CD4-positive, alpha-beta T cell treated with Interleukin-17A for 1 hour (primary cell): ENCODE data around the gene IRAK2.

Source experiments
- DNase-seq: peaks from one replicate; pipeline ENCODE4 v3.0.0-alpha.2; 2020

Gene IRAK2

DNA sequence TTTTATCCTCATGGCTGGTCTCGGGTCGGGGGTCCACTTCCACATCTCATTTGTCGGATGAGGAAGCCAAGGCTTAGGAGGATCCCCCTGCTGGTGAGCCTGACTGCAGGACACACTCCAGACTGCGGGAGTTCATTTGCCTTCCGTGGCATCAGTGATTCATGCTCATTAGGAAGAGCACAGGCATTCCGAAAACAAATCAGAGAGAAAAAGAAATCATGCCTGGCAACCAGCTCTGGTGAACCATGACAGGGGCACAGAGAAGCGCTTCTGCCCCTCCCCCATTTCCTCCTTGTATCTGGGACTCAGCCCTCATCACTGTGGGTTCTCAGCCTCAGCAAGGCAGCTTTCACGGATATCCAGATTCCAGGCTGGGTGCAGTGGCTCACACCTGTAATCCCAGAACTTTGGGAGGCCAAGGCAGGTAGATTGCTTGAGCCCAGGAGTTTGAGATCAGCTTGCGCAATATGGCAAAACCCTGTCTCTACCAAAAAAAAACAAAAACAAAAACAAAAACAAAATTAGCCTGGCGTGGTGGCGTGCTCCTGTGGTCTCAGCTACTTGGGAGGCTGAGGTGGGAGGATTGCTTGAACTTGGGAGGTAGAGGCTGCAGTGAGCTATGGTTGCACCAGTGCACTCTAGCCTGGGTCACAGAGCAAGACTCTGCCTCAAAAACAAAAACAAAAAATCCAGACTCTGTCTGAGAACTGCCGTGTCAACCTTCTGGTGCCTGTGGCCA, 28.4 kb downstream of the IRAK2 start:
- peak; percentile 66 for DNase-seq

DNA sequence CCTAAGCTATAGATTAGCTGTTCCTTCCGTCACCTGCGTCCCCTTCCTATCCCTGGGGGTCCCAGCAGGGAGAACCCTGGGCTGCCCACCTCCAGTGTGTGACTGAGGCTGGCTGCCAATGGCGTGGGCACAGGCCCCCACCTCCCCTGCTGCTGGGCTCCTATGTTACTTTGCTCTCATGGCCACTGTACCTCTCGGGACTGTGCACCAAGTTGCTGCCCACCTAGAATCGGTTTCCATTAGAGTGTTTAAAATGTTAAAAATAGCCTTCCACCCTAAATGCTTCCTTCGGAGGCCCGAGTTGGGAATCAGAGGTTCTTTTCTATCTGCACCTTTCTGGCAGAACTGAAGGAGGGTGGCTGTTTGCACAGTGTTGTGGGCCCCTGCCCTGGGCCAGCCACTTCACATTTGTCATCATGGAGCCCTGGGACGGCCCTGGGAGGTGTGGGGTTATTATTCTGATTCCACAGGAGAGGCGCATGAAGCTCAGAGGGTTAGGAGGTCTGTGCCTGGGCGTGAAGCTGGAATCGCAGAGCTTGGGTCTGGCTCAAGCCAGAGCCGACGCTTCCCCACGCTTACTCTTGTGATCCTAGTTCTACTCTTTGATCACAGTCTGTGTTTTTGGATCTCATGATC, 29.1 kb downstream of the IRAK2 start:
- DNase-seq, result no peak

DNA sequence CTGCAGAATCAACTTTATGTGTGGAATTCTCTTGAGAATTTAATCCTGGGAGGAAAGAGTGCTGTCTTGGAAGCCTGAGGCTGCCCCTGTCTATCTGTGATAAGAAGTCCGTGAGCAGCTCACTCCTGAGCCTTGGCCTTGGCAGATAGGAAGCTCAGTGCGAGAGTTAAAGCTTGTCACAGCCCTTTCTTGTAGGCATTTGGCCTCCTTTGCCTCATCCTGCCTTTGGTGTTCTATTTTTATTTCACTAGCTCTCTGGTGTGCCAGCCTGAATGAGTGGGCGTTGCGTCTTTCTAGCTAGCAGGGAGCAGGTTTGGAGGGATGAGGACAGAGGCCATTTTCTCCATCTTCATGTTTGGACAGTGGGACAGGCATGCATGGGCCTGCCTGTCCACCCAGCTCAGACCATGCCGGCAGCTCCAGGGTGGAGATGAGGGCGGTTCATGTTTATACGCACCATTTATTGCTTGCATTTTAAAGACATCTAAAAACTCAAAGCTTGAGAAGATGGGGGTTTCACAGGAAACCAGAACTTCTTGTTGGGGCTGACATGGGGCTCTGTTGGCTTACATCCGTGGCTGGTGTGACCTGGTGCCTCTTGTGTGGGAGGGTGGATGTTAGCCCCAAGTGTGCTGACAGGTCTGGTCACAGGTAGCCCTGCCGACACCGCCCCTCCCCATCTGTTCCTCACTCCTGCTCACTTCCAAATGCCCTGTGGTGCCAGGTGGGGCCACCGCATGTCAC, 29.8 kb downstream of the IRAK2 start:
- DNase-seq, result peak; percentile 80

DNA sequence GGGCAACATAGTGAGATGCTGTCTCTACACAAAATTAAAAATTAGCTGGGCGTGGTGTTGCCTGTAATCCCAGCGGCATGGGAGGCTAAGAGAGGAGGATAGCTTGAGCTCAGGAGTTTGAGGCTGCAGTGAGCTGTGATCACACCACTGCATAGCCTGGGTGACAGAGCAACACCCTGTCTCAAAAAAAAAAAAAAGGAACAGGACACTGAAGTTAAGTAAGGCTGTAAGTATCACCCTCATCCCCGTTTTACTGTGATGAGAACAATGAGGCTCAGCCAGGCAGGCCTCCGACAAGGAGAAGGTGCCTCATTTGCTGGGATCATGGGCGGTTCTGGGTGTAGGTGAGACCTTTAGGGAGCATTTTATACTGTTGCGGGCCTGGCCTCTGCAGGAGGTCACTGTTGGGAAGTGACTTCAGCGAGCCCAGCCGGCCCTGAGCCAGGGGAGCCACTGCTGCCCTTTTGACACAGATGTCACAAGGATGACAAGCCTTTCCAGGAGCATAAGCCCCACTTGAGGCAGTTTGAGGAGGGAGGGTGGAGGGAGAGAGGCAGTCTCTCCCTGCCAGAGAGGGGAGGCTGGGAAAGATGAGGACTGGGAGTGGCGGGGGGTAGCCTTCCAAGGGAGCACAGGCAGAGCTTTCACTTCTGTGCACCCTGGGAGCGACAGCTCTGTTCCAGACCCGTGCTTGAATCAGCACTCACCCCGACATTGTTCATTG, 30.8 kb downstream of the IRAK2 start:
- no peak for DNase-seq

DNA sequence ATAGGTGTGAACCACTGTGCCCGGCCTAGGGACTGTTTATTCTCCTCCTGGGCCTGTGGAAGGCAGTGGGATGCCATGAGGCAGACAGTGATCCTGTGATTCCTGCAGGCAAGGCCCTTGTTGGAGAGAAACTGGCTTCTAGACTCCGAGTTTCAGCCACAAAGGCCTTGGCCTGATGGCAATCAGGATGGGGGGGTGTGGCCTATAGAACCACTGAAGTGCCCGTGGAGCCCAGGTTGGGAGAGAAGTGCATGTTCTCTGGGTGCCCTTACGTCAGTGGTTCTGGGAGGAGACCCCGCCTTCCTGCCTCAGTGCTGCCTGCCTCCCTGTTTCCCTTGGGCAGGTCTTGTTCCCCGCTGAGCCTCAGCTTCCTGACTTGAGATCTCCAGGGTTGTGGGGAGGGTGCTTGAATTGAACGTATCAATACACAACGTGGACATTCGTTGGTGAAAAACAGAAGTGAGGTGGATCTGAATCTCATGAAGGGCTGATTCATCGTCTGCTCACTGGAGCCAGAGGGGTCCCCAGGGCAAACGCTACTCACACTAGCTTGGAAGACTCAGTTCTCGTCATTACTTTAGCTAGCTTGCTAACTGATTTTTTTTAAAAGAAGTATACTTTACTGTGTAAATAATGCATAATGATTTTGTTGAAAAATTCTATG, 31.8 kb downstream of the IRAK2 start:
- DNase-seq, result no peak

DNA sequence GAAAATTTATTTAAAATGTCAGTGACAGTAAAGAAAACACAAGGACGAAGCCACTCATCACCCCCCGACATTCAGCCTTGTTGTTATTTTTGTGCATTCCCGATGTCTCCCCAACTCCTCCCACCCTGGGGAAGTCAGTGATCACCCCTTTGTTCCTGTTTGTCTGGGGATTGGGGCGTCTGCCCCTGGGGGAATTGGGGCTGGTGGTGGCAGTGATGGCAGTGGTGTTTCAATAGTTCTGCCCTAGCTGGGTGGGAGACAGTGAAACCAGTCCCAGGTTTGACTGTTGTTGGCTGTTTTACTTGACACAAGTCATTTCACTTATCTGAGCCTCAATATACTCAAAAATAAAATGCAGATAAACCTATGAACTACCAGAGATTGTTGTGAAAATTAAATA, 33.5 kb downstream of the IRAK2 start:
- no peak for DNase-seq

DNA sequence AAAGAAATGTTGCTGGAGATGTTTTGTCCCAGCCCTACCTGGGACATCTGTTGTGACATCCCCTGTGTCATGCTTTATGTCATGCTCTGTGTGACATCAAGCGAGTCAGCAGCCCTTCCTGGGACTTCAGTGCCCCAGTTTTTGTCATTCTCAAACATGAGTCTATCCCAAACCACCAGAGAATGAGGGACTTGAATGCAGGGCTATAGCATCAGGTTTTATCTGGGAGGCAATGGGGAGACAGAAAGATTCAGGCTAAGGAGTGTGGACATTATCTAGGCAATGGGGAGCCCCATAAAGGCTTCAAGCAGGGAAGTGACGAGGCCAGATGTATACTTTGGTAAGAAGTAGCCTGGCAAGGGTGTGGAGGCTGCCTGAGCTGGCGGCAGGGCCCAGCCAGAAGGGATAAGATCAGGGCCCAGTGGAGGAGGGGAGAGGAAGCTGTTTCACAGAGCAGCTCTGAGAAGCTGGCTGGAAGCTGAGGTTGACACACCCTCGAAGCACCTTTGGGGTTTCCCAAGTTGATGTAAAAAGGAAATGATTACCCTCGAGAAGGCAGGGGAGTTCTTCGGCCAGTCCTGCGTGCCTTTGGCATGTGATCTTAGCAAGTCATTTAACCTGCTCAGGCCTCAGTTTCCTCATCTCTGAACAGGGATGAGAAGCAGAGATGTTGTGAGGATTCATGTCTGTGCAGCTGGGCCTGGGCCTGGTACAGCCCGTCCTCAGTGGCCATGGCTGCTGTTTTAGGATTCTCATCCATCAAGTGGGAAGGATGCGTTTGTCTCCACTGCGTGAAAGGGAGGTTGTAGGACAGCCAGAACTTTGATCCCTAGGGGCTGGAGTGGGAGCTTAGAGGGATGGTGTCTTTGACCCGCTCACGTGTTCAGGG, 34.3 kb downstream of the IRAK2 start:
- DNase-seq, result peak; percentile 90

DNA sequence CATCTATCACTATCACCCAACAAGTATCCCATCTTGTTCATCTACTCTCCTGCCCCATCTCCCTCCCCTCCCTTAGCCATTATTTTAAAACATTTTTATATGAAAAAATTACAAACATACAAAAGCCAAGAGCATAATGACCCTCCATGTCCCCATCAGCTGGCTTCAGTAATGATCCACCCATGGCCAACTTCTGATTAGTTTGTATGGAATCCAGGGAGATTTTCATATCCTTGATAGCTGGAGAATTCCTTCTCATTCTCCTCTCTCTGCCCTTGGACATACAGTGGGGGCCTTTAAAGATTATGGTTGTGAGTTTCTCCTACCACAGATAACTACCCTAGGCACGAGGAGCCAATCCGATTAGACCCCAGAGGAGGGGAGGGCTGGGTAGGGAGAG, 40.2 kb downstream of the IRAK2 start:
- no peak for DNase-seq

DNA sequence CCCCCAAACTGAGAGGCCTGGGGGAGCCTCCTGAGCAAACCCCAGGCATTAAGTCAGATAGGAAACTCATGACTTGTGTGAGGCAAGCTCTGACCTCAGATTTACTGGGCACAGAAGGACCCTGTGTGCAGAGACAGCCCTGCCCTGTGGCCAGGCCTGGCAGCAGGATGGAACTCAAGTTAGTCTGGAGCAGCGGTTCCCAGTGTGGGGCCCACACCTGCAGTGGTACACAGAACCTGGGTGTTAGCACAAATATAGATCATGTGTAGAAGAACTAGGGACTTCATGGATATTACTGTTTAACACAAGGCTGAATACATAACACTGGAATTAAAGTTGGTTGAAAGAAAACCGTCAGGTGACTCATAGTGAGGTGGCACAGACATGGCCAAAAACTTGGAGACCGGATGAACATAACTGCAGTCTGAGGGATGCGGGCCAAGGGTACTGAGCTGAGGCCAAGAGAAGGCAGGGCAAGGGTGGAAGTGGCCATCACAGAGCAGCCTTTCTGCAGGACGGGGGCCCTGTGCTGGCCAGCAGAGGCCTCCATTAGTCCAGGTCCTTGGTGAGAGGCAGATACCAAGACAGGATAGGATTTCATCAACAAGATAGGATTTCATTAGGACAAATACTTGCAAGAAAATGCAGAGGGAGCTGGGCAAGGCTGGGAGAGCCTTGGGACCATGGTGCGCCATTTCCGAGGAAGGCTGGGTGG, 40.9 kb downstream of the IRAK2 start:
- DNase-seq, result no peak

DNA sequence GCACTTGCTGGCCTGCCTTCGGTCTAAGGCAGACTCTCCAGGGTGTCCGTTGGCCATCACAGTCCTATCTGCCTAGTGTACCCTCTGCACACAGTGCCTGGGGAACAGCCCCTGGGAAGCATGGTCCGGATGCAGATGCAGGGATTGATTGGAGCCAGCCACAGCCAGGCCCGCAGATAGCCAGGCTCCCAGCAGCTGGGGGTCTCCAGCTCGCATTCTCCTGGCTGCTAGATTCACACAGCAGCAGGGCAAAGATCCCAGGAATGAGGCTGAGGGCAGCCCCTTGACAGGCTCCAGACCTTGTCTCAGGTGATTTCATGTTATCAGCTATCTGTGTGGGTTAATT, 41.4 kb downstream of the IRAK2 start:
- no peak for DNase-seq

DNA sequence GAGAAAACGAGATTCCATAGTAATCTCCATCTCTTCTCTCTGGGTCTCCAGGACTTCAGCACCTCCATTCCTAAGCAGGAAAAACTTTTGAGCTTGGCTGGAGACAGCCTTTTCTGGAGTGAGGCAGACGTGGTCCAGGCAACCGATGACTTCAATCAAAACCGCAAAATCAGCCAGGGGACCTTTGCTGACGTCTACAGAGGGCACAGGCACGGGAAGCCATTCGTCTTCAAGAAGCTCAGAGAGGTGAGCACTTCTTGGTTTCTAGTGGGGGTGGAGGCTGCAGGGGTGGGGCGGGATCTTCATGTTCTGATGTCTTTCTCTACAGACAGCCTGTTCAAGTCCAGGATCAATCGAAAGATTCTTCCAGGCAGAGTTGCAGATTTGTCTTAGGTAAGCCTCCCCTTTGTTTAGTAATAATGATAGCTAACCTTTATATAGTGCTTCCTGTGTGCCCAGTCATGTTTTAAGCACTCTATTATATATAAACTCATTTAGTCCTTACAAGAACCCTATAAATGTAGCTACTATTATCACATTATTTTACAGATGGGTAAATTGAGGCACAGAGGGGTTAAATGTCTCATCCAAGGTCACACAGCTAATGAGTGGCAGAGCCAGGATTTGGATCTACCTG, 48.6 kb downstream of the IRAK2 start:
- DNase-seq, result no peak

DNA sequence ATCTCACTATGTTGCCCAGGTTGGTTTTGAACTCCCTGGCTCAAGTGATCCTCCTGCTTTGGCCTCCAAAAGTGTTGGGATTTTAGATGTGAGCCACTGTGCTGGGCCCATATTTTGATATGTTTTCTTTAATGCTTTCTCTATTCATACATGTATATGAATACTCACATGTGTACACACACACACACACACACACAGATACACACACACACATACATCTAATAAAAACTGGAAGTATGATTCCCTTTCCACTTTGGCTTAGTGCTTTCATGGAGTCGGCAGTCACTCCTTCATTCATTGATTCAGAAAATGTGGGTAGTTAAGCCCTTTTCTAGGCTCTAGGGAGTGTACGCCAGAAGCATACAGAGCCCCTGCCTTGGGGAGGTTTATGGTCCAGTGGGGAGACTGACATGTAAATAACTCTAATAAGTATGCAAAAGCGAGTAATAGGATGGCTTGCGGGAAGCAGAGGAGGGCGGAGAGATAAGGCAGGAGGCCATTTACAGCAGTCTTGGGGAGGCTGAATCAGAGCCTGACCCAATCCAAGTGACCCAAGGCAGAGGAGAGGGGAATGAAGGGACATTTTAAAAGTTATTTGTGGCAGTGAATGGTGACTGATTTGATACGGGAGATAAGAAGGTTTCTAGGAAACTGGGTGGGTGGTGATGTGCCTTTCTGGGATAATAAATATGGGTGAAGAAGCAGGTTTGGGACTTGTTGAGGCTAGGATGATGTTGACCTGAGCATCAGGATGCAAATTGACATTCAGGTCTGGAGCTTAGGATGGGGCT, 51.1 kb downstream of the IRAK2 start:
- no peak for DNase-seq

DNA sequence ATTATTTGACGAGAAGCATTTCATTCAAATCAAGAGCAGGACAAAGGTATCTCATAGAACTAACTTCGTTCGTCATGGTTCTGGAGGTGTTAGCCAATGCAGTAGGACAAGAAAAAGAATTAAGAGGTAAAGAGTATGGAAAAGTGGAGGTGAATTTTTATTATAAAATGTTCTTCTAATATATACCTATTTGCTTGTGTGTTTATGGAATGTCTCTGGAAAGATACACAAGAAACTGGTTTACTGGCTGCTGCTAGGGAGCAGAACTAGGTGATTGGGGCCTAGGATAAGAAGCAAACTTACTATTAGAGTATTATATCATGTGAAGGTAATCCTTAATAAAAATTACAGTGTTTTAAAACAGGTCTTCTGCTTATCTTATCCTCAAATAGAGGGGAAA, 52.6 kb downstream of the IRAK2 start:
- no peak for DNase-seq

DNA sequence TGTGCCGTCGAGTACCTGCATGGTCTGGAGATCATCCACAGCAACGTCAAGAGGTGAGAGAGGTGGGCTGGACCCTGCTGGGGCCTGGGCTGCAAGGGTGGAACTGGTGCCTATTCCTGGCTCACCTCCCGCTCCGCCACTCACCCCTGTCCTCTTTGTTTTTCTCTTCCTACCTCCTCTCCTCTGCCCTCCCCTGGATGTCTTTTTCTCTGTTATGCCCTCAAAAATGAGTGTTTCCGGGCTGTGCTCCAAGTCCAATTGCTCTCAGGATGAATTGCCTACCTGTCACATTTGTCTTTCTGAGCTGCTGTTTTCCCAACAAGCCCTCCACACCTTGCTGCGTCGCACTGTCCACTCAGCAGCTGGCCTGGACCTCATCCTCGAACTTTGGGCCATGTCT, 55.0 kb downstream of the IRAK2 start:
- no peak for DNase-seq

DNA sequence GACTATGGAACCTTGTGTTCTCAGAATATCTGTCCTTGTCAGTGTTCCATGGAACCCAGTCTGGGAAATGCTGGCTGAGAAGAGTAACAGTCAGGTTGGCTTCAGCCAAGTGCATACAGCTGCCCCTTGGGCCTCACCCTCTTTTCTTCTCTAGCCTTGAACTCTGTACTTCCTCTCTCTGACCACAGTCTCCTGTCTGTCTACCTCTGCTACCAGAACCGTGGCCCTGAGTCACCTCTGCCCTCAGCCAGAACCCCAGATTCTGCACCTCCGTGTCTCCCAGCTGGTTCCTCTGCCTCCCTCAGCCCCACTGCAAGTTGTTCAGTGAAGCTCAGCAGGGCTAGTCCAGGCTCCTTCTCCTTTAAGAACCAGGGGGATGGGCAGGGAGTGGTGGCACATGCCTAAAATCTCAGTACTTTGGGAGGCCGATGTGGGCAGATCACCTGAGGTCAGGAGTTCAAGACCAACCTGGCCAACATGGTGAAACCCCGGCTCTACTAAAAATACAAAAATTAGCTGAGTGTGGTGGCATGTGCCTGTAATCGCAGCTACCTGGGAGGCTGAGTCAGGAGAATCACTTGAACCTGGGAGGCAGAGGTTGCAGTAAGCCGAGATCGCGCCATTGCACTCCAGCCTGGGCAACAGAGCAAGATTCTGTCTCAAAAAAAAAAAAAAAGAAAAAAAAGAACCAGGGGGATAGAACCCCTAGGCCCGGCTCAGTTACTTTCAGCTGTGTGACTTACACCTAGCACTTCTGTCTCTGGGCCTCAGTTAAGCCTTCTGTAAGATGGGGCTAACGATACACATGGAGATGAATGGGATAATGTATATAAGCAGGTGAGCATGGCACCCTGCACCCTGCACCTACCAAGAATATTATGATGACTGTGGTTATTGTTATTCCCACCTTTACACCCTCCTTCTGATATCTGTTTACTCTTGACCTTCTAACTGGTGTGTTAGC, 59.2 kb downstream of the IRAK2 start:
- DNase-seq, result peak; percentile 59

DNA sequence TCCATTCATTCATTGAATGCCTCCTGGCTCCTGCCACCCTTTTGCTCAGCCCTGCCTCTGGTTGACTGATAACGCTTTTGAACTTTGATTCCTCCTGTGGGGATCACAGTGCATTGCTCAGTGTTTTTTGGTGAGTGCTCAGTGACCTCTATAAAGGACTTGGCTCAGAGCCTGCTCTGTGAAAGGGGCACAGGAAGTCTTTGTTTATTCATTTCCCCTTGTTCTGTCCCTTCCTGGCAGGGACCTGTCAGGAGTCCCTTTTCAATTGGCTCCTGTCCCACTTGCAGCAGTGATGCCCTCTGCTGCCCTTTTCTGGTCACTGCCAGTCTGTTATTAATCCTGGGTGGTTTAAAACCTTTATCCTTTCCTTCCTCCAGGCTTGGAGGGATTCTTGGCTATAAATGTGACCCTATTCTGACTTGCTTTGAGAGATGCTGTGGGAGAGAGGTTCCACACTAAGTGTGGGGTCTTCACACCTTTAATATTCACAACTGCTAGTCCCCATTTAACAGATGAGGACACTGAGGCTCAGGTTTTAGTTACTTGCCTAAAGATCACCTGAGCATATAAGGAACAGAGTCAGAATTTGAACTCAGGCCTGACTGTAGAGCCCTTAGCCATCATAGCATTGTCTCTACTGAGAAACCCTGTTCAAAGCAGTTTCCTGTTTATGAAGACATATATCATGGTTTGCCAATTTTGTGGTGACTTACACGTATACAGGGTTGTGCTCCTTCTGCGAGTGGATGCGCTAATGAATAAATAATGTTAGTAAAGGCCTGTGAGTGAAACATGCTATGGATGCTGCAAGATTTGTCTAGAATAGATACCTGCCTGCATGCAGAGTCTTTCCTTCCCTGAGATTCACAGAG, 60.3 kb downstream of the IRAK2 start:
- DNase-seq, result peak; percentile 80

DNA sequence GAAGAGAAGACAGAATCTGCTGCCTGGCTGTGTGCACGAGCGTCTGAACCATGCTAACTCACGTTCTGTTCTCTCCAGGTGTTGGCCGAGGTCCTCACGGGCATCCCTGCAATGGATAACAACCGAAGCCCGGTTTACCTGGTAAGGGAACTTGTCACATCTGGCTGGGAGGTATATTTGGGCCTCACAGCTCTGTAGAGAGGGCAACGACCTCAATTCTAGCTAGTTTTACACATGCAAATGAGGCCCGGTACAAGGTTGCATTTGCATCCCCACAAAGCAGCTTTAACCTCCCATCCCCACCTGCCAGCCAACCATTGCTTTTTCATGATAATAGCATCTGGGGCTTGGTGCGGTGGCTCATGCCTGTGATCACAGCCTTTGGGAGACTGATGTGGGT, 61.6 kb downstream of the IRAK2 start:
- DNase-seq, result no peak
